GM19043 (cell line): ENCODE measurements around the gene FFAR4.

Experiments used
- ATAC-seq: cut with Tn5 transposase; IDR thresholded peaks from one replicate; pipeline ENCODE4 v1.9.1; 2021; ENCODE audit warnings: low read depth; ENCODE audit not compliant: unreplicated experiment

The FFAR4 gene

DNA sequence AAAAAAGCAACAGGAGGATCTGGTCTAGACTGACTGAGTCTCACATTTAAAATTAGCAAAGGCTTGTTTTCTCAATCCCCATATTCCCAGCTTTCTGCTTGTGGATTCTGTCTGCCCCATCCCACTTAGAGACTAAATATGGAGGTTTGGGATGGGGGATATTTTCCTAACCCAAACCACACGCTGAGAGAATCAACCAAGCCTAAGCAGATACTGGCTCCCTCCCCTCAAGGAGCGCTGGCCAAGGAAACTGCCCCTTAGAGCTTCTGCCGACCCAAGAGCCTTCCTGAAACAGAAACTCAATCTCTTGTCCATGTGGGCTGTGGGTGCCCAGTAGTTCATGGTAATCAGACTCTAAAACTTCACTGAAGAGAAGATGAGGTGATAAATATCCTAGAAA is 3.9 kb downstream of the FFAR4 start:
- ATAC-seq, result no peak

DNA sequence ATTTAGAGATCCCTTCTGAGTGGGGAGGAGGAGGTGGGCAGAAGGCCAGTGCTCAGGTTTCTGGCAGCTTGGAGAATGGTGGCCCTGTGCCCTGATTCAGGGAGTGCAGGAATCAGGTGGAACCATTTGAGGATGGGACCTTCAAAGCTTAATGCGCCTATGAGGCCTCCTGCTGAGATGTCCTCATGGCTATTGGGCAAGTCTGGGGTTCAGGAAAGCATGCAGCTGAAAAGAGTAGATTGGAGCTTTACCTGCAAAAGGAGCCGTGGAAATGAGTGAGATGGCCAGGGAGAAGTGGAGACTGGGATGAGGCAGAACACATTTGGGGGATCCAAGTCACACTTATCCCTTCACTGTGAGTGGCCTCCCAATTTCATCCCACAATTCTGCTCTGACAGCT is 6.1 kb downstream of the FFAR4 start:
- ATAC-seq, result no peak

DNA sequence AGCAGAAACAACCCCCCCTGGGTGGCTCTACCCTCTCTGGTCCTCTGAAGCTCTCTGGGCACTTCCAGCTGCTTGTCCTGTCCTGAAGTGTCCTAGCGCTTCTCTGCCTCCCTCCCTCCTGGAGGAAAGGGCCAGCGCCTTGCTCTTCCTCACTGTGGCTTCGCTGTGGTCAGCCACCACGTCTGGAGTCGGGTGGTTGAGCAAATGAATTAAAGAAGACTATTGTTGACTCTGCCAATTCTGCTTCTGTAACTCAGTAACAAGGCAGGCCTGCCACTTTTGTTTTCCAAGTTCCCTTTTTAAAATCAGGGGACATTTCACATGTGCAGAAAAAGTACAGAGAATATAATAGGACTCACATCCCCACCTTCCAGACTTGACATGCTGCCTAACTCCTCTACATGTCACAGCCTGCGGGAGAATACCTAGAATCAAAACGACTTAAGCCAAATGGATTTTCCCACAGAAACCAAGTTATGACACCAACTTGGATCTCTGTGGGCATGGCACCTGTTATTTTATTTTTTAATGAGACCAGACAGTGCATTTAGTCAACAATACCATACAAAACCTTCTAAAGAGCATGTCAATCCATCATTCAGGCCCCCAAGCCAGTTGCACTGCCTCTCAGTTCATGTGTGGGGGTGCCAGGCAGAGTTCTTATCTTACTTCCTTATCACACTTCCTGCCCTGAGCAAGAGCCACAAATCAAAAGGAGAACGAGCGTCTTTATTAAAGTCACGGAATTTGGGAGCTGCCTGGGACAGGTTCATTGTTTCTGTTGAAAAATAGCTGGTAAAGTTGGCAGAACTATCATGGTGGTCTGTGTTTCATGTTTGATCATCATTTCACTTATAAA is 6.8 kb downstream of the FFAR4 start:
- no peak for ATAC-seq

DNA sequence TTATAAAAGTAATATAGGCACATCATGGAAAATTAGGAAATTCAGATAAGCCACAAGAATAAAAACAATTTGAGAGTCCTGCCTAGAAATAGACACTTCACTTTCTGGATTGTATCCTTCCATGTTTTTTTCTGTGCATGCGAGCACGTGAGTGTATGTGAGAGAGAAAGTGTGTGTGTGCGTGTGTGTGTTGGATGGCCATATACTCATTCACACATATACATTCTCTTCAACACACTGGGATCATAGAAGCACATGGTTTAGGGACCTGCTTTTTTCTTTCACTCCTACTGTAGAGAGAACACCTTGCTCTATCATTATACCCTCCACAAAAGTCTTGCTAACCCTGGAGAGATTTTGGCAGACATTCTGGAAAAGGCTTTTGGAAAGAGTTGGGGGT is 7.5 kb downstream of the FFAR4 start:
- no peak for ATAC-seq

DNA sequence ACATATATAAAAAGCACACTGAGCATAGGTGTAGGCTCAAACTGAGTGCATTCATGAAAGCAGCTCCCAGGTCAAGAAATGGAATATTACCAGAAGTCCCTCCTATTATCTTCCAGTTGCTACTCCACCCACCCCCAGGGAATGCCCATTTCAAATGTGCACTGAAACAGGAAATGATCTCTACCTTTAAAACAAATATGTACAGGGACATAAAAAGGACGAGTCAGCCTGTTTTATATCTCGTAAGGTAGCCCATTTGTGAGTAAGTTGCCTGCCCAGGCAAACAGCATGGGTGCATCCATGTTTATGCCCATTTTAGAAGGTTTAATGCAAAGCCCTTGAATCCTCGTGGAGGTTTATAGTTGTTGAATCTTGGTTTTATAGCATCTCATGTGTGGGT is 10.4 kb downstream of the FFAR4 start:
- ATAC-seq, result no peak

DNA sequence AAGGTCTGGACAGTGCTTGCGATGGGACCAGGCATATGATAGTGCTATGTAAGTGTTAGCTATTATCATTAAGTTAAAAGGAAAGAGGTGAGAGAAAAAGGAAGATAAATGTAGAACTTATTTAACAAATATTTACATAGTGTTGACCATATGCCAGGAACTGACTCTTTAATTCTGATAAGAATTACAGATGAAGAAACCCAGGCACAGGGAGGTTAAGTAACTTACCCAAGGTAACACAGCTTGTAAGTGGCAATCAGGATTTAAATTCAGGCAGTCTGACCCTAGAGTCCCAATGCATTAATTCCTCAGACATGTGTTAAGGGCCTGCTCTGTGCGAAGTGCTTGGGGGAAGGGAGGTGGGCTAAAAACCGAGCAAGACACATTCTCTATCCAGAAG is 11.1 kb downstream of the FFAR4 start:
- ATAC-seq, result no peak

DNA sequence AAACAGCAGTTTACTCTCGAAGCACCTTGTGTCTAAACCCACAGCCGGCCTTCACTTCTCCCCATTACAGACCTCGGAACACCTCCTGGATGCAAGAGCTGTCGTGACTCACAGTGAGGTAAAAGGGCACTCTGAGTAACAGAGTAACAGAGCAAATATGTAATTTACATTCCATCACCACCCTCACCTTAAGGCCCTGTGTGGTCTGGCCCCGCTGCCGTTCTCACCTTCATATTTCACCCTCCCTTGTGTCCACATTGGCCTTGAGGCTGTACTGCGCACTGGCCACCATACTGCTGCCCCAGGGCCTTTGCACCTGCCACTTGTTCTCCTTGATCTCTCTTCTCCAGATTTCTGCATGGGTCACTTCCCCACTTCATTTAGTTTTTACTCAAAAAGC is 12.6 kb downstream of the FFAR4 start:
- no peak for ATAC-seq

DNA sequence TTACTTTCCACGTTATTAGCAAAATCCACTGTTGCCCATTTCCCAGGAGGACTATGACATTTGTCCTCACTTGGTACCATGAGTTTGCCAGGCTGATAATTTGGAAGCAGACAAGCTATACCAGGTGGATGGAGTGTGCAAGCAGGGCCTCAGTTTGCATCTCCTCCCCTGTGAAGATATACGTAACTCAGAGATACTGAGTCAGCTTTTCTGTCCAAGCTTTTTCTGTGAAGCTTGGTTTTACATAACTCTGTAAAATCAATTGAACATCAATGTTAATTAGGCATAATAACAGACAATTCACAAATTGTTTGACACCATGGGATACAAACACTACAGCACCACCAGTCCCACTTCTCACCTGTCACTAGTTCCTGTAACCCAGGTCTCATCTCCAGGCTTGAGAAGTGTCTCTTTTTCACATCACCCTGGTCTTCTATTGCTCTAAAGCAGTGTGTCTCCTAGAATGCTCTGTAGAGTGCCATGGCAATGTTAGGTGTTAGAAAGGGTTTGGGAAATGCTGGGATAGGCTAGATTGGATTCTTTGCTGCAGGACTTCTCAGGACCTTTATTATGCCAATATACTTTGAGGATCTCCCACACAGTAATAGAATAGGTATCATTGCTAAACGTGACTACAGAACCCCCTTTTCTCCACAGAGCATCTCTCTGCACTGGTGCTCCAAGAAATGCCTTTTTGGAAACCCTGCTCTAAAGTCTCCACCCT is 13.7 kb downstream of the FFAR4 start:
- no peak for ATAC-seq

DNA sequence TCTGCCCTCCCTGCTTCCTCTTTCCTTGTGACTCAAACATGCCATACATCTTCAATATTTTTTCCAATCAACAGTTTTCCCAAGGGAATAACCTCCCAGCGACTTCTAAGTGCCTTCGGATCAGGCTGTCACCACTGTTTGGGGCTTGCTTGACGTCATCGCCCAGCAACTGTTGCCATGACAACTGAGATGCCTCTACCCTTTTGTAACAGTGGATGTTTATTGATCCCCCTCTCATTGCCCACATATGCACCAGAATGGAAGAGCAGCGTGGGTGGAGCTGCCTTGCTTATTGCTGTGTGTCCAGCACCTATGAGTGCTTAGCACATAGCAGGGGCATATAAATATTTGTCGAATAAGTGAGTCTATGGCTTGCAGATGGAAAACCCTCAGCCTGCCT is 14.4 kb downstream of the FFAR4 start:
- ATAC-seq, result no peak

DNA sequence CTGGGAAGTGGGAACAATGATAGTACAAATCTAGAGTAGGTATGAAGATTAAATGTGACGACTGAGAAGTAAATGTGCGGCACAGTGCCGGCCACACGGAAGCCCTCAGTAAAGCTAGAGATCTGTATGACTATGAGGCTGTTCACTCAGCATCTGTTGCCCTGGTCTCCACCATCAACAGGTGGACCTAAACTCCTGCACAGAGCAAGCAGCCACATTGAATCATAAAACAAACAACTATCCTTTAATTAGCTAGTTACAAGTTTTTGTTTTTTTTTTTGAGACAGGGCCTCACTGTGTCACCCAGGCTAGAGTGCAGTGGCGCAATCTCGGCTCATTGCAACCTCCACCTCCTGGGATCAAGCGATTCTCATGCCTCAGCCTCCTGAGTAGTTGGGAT is 18.0 kb downstream of the FFAR4 start:
- ATAC-seq, result no peak

DNA sequence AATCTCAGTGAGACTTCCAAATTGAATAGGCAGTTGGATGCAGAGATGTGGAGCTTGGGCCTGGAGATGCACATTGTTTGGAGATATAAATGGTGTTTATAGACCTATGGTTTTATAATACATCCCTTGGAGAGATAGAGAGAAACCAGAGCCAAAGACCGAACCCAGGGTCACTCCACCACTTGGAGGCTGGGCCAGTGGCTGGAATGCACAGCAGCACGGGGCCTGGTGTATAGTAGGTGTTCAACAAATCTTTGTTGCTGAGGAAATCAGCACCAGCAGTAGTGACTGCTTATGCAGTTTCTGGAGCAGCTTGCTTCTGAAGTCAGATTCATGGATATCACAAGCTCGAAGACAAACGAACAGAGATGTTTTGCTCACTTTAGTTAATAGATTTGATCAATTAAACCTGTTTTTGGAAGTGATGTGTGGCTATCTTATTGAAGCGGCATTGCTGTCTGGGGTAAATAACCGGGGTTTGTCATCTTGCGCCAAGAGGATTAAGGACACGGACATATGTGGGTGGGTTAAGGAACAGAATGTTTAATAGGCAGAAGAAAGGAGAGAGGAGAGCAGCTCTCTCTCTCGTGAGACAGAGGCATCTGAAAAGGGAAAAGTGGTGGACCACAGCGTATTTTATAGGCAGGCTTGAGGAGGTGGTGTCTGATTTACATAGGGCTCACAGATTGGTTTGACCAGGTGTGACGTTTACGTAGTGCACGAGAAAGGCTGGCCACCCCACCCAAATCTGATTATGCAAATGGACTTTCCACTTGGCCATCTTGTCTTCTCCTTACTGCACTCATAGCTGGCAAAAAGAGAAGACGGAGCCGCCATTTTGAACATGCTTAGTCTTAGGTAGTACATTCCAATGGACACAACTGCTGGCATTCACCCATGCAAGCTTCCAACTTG is 23.4 kb downstream of the FFAR4 start:
- ATAC-seq, result no peak

DNA sequence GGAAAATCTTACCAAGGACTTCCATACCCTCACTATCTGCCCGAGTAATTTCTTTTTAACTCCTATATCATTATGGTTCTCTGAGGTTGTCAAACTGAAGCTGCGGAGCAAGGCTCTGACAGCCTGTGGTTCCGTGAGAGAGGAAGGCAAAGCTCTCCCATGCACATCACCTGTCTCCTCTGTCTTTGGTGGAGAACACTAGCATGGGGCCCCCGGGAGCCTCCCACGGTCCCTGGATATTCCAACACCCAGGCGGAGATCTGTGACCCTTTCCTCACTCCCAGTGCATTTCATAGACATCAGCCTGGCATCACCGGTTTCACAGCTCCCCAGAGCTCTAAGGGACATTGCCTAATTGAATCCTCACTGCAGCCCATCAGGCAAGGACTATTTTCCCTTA is 24.2 kb downstream of the FFAR4 start:
- ATAC-seq, result no peak

DNA sequence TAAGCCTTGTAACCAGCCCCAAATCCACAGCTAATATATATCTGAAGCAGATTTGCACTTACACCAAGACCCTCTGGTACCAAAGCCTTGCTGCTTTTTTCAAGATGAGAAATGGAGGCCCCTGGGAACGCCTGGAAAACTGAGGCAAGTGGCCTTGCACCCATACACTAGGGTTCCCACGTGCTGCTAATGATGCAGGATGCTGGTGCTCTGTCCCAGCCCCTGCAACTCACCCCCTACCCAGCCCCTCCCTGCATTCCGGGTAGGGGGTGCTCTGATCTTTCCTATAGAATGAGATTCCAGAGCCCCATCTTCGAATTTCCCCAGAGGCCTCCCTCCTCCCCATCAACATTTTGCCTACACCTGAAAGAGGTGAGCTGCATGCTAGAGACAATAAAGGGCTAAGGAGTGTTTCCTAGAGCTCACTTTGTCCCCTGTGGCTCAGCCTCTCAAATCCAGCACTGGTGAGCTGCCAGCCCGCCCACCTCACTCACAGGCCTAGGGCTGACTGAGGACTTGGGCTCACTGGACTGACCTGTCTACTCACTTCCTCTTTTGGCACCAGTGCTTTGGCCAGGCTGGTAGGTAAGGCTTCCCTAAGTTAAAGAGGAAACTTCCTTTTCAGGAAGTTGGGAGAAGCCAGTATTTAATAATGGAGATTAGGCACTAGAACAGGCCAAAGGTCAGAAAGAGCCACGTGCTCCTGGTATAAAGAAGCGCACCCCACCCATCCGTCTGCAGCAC is 24.8 kb downstream of the FFAR4 start:
- ATAC-seq, result no peak

DNA sequence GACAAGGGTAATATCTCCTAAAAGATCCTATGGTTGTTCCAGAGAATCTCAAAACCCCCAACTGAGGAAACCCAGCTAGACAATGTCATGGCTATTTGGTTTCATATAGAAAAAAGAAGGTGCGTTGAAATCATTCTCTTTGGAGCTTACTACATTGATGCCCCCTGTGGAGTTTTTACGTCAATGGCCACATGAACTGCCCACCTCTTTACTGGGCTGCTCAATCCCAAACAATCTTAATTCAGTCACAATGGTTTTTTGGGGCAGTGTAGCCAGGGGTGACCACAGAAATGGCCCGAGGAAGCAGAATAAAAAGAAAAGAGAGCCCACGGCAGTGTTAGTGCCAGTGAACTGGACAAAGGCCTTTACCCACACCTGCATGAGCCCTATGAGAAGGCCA is 26.8 kb downstream of the FFAR4 start:
- no peak for ATAC-seq

DNA sequence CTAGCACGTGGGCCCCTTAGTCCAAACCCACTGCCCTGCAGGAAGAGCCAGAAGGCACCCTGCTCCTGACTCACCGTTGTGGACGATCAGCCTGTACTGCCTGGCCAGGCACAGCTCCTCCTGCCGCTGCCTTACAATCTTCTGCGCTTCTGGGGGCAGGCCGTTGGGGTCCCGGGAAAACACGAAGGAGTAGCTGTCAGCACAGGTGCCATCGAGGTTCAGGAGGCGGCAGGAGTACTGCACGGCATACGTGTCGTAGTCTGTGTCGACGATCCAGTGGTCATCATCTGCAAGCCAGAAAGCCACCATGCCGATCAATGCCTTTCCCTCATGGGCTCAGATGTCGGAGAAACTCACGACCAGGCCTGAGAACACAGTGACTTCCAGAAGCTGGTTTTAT is 27.3 kb downstream of the FFAR4 start:
- no peak for ATAC-seq

DNA sequence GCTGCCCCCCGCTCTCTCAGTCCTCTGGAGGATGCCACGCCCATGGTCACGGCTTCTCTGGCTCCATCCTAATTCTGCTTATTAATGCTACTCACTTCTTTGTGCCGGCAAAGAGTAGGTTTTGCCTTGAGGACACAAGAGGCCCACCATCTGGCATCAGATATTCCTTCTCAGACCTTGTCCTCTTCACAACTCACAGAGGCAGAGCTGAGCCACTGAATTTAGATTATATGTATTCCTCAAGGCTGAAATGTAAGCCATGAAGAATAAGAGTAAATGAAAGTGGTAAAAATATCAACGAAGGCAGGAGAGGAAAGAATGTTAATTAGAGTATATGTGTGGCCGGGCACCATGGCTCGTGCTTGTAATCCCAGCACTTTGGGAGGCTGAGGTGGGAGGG is 28.1 kb downstream of the FFAR4 start:
- no peak for ATAC-seq

DNA sequence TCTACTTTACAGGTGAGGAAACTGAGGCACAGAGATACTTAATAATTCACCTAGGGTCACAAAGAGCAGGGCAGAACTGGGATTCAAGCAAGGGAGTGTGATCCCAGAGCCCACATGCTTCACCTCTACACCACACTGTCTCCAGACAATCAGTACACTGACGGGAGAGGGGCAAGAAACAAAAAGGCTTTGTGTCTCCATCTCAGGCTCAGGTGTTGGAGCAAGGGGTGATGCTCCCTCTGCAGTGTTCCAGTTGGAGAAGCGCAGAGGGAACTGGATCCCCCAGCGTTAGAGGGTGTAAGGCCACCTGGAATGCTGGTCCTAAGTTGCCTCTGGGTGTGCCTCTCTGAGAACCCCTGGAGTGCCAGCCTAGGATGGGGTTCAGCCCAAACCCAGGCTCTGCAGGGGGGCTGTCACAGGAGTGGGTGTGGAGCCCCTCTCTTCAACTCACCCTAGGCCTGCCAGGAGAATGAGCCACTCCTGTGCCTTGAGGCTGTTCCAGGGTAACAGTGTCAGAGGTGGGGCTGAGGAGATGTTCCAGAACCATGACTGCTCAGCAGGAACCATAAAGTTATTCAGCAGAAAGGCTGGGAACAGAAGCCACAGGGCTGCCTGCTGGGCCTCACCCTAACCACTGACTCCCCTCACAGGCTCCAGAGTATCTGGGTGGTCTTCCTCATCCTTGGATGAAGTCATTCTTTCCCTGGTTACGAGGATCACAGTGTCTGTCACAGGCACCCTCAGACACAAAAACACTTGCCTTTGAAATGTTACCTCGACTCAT is 29.1 kb downstream of the FFAR4 start:
- ATAC-seq, result no peak

DNA sequence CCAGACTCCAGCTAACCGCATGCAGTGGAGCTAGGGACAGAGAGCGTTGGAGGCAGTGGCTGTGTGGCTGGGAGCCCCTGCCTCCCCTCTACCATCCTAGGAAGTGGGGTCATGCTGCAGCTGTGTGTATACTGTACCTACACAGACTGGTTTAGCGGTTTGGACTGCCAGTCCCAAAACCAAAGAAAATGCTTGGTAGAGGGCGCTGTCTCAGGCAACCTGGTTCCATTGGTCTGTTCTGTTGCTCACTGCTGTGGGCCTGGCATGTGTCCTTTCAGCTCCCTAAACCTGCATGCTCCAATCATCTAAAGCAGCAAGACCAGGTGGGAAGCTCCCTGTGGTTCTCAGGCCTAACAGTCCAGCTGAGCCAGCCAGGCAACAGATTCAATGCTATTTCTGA is 30.1 kb downstream of the FFAR4 start:
- no peak for ATAC-seq

DNA sequence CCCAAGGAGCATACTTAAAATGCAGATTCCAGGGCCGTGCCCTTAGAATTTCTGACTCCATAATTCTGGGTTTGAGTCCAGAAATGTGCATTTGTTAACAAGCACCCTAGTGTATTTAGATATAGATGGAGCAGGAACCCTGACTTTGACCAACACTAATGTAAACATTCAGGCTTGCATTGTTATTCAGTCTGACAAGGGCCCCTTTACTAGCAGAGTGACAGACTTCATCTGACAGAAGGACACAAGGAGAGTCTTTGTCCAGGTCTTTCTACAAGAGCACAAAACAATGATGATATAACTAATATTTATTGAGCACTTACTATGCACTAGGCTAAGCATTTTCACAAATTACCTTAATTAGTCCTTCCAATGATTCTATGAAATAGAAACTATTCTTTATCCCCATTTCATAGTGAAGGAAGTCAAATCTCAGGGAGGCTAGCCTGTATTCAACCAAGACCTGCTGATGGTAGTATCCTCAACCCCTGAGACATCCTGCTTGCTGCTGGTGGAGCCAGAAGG is 30.7 kb downstream of the FFAR4 start:
- no peak for ATAC-seq
